HepG2 (cell line): ENCODE results near the gene MPG. TPM values are rescaled to one million over a fixed set of nuclear protein-coding genes. Genes with fewer than 3 reads are reported as not detected.

Experiments
- ARNT ChIP-seq: fragments of 450-650 bp; IDR thresholded peaks from 2 replicates; pipeline ENCODE4 v1.6.1; 2017
- MIER3 ChIP-seq: IDR thresholded peaks from 2 replicates; pipeline ENCODE4 v1.6.1; 2016; ENCODE audit warnings: missing compliant biosample characterization, borderline replicate concordance
- MIXL1 ChIP-seq: IDR thresholded peaks from 2 replicates; pipeline ENCODE4 v1.6.1; 2016
- PHF20 ChIP-seq: sonication (generic); formaldehyde crosslinking; IDR thresholded peaks from 2 replicates; pipeline ENCODE4 v1.5.0; 2020; ENCODE audit warnings: mild to moderate bottlenecking, missing genetic modification reagents
- ZBTB20 ChIP-seq: sonication (generic); formaldehyde crosslinking; IDR thresholded peaks from 2 replicates; pipeline ENCODE4 v1.8.1; 2023; ENCODE audit warnings: missing genetic modification reagents, low read depth, mild to moderate bottlenecking, borderline replicate concordance
- ZNF136 ChIP-seq: sonication (generic); formaldehyde crosslinking; IDR thresholded peaks from 2 replicates; pipeline ENCODE4 v1.8.1; 2022; ENCODE audit warnings: low read depth, mild to moderate bottlenecking, moderate library complexity, missing genetic modification reagents
- ZNF274 ChIP-seq: sonication (generic); formaldehyde crosslinking; IDR thresholded peaks from 2 replicates; pipeline ENCODE4 v1.5.1; 2020; ENCODE audit warnings: mild to moderate bottlenecking, missing genetic modification reagents
- ZNF337 ChIP-seq: sonication (generic); formaldehyde crosslinking; IDR thresholded peaks from 2 replicates; pipeline ENCODE4 v1.5.1; 2020; ENCODE audit warnings: missing genetic modification reagents, low read depth, mild to moderate bottlenecking, borderline replicate concordance
- ZNF605 ChIP-seq: sonication (generic); formaldehyde crosslinking; IDR thresholded peaks from 2 replicates; pipeline ENCODE4 v1.8.0; 2022; ENCODE audit warnings: mild to moderate bottlenecking, missing genetic modification reagents
- ZNF607 ChIP-seq: sonication (generic); formaldehyde crosslinking; IDR thresholded peaks from 2 replicates; pipeline ENCODE4 v1.5.1; 2020; ENCODE audit warnings: missing genetic modification reagents, mild to moderate bottlenecking, borderline replicate concordance
- polyA plus RNA-seq, 8 experiments: library from polyadenylated mRNA; depleted of rRNA in 3 of 8; stranded (reverse) in 7 of 8; unstranded in 1 of 8; fragments of >200 nt; fragmentation: Illumina TruSeq in 4 of 8; extraction: Trizol in 4 of 8; gene quantifications; 2 replicates each; pipeline versions ENCODE4 v1.2.1 to v1.2.3, GENCODE V29; 2011 to 2016; ENCODE audit warnings: low read depth in 4 of 8, missing spikeins in 1 of 8, mixed read lengths in 1 of 8; ENCODE audit not compliant: insufficient read depth in 1 of 8
- total RNA-seq, 5 experiments: library from RNA; depleted of rRNA; stranded (reverse); fragments of >200 nt; fragmentation: Illumina TruSeq; extraction: Trizol; gene quantifications; 2 replicates each; pipeline ENCODE4 v1.2.3, GENCODE V29; 2016; ENCODE audit warnings: low read depth in 1 of 5
- TF ChIP-seq, protein P1 (sequence below): IDR thresholded peaks from 2 replicates; pipeline ENCODE4 v1.6.1; 2012; ENCODE audit warnings: inconsistent platforms
- TF ChIP-seq, protein P2 (sequence below): IDR thresholded peaks from 2 replicates; pipeline ENCODE4 v1.6.1; 2016; ENCODE audit warnings: low read depth
- TF ChIP-seq, protein P3 (sequence below): sonication (generic); formaldehyde crosslinking; conservative IDR thresholded peaks from 2 replicates; pipeline ENCODE4 v1.8.0; 2022; ENCODE audit warnings: low read depth, missing genetic modification reagents
- TF ChIP-seq, protein P4 (sequence below): sonication (generic); formaldehyde crosslinking; IDR thresholded peaks from 2 replicates; pipeline ENCODE4 v1.4.0; 2020; ENCODE audit warnings: mild to moderate bottlenecking, missing genetic modification reagents
- TF ChIP-seq, protein P5 (sequence below): sonication (generic); formaldehyde crosslinking; IDR thresholded peaks from 2 replicates; pipeline ENCODE4 v1.4.0; 2020; ENCODE audit warnings: missing genetic modification reagents

Gene MPG
- total and polyA plus RNA-seq, 2 of the 13 experiments (the other 11 are each of a cell fraction or from before 2014, with no cell fraction given) = 59.1 to 62.5 TPM

DNA sequence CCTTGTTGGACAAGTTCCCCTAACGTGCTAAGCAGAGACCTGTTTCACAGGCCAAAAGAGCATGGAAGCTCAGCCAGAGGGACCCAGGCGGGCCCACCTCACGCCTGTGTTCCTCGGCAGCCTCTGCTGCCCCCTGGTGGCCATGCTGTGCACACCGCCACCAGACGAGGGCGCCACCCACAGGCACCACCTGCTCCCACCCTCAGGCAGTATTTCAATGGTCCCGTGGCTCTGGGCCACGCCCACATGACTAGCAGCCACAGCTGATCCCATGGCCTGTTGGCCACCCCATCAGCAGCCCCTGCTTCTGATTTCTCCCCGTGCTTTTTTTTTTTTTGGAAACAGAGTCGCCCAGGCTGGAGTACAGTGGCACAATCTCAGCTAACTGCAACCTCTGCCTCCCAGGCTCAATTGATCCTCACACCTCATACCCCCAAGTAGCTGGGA lies 18.9 kb downstream of the MPG start (continued):
- TF ChIP-seq, protein P1, sequence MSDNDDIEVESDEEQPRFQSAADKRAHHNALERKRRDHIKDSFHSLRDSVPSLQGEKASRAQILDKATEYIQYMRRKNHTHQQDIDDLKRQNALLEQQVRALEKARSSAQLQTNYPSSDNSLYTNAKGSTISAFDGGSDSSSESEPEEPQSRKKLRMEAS = peak; percentile 74; the same call in 1 of the 2 replicates
- no peak for TF ChIP-seq ZNF337 (CRISPR knock-in tag)
- no peak for TF ChIP-seq MIXL1 (CRISPR knock-in tag)
- TF ChIP-seq, protein P2, sequence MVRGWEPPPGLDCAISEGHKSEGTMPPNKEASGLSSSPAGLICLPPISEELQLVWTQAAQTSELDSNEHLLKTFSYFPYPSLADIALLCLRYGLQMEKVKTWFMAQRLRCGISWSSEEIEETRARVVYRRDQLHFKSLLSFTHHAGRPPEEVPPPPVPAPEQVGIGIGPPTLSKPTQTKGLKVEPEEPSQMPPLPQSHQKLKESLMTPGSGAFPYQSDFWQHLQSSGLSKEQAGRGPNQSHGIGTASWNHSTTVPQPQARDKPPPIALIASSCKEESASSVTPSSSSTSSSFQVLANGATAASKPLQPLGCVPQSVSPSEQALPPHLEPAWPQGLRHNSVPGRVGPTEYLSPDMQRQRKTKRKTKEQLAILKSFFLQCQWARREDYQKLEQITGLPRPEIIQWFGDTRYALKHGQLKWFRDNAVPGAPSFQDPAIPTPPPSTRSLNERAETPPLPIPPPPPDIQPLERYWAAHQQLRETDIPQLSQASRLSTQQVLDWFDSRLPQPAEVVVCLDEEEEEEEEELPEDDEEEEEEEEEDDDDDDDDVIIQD (CRISPR knock-in tag) = peak; percentile 65; the same call in 1 of the 2 replicates
- TF ChIP-seq ZNF274 (CRISPR knock-in tag) = no peak
- no peak for TF ChIP-seq ZNF605 (CRISPR knock-in tag)
- no peak for TF ChIP-seq ZNF607 (CRISPR knock-in tag)
- TF ChIP-seq ZNF136 (CRISPR knock-in tag) = no peak
- TF ChIP-seq ARNT = no peak
- TF ChIP-seq PHF20 (CRISPR knock-in tag) = no peak
- TF ChIP-seq, protein P3, sequence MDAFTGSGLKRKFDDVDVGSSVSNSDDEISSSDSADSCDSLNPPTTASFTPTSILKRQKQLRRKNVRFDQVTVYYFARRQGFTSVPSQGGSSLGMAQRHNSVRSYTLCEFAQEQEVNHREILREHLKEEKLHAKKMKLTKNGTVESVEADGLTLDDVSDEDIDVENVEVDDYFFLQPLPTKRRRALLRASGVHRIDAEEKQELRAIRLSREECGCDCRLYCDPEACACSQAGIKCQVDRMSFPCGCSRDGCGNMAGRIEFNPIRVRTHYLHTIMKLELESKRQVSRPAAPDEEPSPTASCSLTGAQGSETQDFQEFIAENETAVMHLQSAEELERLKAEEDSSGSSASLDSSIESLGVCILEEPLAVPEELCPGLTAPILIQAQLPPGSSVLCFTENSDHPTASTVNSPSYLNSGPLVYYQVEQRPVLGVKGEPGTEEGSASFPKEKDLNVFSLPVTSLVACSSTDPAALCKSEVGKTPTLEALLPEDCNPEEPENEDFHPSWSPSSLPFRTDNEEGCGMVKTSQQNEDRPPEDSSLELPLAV = no peak
- TF ChIP-seq, protein P4, sequence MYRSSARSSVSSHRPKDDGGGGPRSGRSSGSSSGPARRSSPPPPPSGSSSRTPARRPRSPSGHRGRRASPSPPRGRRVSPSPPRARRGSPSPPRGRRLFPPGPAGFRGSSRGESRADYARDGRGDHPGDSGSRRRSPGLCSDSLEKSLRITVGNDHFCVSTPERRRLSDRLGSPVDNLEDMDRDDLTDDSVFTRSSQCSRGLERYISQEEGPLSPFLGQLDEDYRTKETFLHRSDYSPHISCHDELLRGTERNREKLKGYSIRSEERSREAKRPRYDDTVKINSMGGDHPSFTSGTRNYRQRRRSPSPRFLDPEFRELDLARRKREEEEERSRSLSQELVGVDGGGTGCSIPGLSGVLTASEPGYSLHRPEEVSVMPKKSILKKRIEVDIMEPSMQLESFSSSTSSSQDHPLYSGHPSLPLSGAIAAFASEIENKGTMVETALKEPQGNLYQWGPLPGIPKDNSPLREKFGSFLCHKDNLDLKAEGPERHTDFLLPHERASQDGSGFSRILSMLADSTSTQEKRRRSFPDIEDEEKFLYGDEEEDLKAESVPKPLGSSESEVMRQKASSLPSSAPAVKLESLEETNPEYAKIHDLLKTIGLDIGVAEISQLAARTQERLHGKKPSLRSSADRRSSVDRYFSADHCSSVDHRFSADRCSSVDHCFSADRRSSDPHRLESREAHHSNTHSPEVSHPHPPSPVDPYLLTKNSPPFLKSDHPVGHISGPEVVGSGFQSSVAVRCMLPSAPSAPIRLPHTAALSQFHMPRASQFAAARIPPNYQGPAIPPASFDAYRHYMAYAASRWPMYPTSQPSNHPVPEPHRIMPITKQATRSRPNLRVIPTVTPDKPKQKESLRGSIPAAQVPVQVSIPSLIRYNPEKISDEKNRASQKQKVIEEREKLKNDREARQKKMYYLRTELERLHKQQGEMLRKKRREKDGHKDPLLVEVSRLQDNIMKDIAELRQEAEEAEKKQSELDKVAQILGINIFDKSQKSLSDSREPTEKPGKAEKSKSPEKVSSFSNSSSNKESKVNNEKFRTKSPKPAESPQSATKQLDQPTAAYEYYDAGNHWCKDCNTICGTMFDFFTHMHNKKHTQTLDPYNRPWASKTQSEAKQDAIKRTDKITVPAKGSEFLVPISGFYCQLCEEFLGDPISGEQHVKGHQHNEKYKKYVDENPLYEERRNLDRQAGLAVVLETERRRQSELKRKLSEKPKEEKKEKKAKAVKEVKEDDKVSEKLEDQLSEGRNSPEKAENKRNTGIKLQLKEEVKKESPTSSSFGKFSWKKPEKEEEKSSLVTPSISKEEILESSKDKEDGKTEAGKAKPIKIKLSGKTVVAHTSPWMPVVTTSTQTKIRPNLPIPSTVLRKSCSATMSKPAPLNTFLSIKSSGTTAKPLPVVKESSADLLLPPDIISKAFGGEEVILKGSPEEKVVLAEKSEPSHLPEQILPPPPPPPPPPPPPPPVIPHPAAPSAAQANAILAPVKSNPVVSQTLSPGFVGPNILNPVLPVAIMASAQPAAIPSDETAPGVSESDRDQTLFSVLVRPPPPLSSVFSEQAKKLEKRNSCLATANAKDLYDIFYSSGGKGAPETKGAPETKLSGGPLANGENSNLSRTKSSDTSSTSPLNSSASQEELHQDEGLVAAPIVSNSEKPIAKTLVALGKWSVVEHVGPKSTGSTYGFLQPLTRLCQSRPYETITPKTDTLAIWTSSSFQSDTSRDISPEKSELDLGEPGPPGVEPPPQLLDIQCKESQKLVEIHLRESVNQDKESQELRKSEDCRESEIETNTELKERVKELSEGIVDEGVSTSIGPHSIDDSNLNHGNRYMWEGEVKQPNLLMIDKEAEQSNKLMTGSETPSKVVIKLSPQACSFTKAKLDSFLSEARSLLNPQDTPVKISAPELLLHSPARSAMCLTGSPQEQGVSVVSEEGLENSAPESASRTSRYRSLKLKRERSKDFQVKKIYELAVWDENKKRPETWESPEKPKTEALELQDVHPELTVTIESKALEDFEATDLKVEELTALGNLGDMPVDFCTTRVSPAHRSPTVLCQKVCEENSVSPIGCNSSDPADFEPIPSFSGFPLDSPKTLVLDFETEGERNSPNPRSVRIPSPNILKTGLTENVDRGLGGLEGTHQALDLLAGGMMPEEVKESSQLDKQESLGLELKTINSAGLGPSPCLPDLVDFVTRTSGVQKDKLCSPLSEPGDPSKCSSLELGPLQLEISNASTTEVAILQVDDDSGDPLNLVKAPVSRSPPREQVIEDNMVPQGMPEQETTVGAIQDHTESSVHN (CRISPR knock-in tag) = peak; percentile 55; the same call in 1 of the 2 replicates
- no peak for TF ChIP-seq ZBTB20 (CRISPR knock-in tag)
- TF ChIP-seq MIER3 (CRISPR knock-in tag) = peak; percentile 68; the same call in 1 of the 2 replicates
- TF ChIP-seq, protein P5, sequence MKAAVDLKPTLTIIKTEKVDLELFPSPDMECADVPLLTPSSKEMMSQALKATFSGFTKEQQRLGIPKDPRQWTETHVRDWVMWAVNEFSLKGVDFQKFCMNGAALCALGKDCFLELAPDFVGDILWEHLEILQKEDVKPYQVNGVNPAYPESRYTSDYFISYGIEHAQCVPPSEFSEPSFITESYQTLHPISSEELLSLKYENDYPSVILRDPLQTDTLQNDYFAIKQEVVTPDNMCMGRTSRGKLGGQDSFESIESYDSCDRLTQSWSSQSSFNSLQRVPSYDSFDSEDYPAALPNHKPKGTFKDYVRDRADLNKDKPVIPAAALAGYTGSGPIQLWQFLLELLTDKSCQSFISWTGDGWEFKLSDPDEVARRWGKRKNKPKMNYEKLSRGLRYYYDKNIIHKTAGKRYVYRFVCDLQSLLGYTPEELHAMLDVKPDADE = no peak
